DND-41 (cell line): ENCODE results near the gene MDP1.
"Not testable (repeated sequence)": the region's sequence is repeated elsewhere in the genome, so short reads cannot be mapped to it uniquely, and the experiment has no call there.

Source experiments
- ATAC-seq: fragments of 200-7000 bp; cut with Tn5 transposase; 3 replicates; pipeline ENCODE4 v1.9.1; 2021; ENCODE audit warnings: low read depth; ENCODE audit not compliant: insufficient read depth
- DNase-seq: peaks from one replicate; pipeline ENCODE4 v3.0.0-alpha.2; 2020
- H2AFZ ChIP-seq: 2 replicates; pipeline ENCODE4 v1.6.0; 2012; ENCODE audit warnings: low read depth, low read length
- H3K27ac ChIP-seq: 2 replicates; pipeline ENCODE4 v1.5.1; 2012; ENCODE audit warnings: low read length, inconsistent platforms
- H3K27me3 ChIP-seq: fragments of 200-600 bp; sonication (generic); 2 replicates; pipeline ENCODE4 v1.6.0; 2012; ENCODE audit warnings: low read length, mild to moderate bottlenecking, inconsistent platforms; ENCODE audit not compliant: insufficient read depth, poor library complexity
- H3K36me3 ChIP-seq: 2 replicates; pipeline ENCODE4 v1.5.1; 2012; ENCODE audit warnings: low read length, inconsistent platforms; ENCODE audit not compliant: insufficient read depth
- H3K4me1 ChIP-seq: 2 replicates; pipeline ENCODE4 v1.5.1; 2012; ENCODE audit warnings: mild to moderate bottlenecking, low read length; ENCODE audit not compliant: insufficient read depth
- H3K4me2 ChIP-seq: 2 replicates; pipeline ENCODE4 v1.6.0; 2012; ENCODE audit warnings: mild to moderate bottlenecking, moderate library complexity, low read length, inconsistent platforms; ENCODE audit not compliant: insufficient read depth
- H3K4me3 ChIP-seq, 2 experiments: fragments of 200-600 bp in 1 of 2; shearing (Covaris generic) in 1 of 2; 2 replicates each; pipeline ENCODE4 v1.5.1; 2012 to 2016; ENCODE audit warnings: inconsistent platforms in 2 of 2, low read length in 2 of 2, mild to moderate bottlenecking in 2 of 2, low read depth in 1 of 2, moderate library complexity in 1 of 2
- H3K79me2 ChIP-seq: 2 replicates; pipeline ENCODE4 v1.6.0; 2012; ENCODE audit warnings: low read length, inconsistent platforms; ENCODE audit not compliant: insufficient read depth
- H3K9ac ChIP-seq: 2 replicates; pipeline ENCODE4 v1.6.0; 2012; ENCODE audit warnings: low read depth, mild to moderate bottlenecking, inconsistent platforms, low read length, moderate library complexity
- H3K9me3 ChIP-seq: 2 replicates; pipeline ENCODE4 v1.5.1; 2012; ENCODE audit warnings: low read length, moderate library complexity, mild to moderate bottlenecking, inconsistent platforms; ENCODE audit not compliant: insufficient read depth, severe bottlenecking
- H4K20me1 ChIP-seq: 2 replicates; pipeline ENCODE4 v1.6.0; 2012; ENCODE audit warnings: low read length; ENCODE audit not compliant: insufficient read depth
- EZH2 ChIP-seq: IDR thresholded peaks from 3 replicates; pipeline ENCODE4 v1.6.1; 2012; ENCODE audit warnings: borderline replicate concordance, low read depth, mild to moderate bottlenecking, moderate library complexity, low read length, inconsistent platforms; ENCODE audit not compliant: severe bottlenecking
- TF ChIP-seq, protein P1 (sequence below): IDR thresholded peaks from 2 replicates; pipeline ENCODE4 v1.5.1; 2012; ENCODE audit warnings: borderline replicate concordance, low read length, moderate library complexity, mild to moderate bottlenecking; ENCODE audit not compliant: poor library complexity, severe bottlenecking; ENCODE audit errors: extremely low read depth

Gene MDP1

DNA sequence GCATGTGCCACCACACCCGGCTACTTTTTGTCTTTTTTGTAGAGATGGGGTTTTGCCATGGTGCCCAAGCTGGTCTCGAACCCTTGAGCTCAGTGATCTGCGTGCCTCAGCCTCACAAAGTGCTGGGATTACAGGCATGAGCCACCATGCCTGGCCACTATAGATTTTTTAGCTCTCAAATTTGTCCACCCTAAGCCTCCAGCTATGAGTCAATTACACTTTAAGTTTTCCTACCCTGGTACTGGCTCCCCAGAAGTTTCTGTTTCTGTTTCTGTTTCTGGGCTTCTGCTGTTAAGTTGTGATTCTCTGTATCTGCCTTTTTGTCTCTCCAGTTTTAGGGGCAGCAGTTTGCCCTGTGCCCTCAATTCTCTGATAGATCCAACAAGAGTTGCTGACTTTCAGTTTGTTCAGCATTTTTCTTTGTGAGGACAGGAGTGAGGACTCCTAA lies 30.9 kb upstream of the MDP1 start:
- Histone ChIP-seq H4K20me1 (peaks cover 2% of the 10 kb centered on the region), H3K9me3 (no peaks in the 10 kb centered on the region), H3K4me1 (peaks cover 13% of the 10 kb centered on the region), H3K27ac (no peak overlapping the region), H3K36me3 (no peaks in the 10 kb centered on the region), H3K27me3 (no peaks in the 10 kb centered on the region), H3K9ac (no peak overlapping the region), H3K4me2 (no peak overlapping the region), H3K79me2 (peaks cover 3% of the 10 kb centered on the region), H2AFZ (peak overlapping the region; percentile 33; the same call in 1 of the 2 replicates), H3K4me3 (no peak overlapping the region)
- DNase-seq: no peak
- no peak for ATAC-seq
- TF ChIP-seq EZH2: no peak
- TF ChIP-seq, protein P1, sequence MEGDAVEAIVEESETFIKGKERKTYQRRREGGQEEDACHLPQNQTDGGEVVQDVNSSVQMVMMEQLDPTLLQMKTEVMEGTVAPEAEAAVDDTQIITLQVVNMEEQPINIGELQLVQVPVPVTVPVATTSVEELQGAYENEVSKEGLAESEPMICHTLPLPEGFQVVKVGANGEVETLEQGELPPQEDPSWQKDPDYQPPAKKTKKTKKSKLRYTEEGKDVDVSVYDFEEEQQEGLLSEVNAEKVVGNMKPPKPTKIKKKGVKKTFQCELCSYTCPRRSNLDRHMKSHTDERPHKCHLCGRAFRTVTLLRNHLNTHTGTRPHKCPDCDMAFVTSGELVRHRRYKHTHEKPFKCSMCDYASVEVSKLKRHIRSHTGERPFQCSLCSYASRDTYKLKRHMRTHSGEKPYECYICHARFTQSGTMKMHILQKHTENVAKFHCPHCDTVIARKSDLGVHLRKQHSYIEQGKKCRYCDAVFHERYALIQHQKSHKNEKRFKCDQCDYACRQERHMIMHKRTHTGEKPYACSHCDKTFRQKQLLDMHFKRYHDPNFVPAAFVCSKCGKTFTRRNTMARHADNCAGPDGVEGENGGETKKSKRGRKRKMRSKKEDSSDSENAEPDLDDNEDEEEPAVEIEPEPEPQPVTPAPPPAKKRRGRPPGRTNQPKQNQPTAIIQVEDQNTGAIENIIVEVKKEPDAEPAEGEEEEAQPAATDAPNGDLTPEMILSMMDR: no peak

DNA sequence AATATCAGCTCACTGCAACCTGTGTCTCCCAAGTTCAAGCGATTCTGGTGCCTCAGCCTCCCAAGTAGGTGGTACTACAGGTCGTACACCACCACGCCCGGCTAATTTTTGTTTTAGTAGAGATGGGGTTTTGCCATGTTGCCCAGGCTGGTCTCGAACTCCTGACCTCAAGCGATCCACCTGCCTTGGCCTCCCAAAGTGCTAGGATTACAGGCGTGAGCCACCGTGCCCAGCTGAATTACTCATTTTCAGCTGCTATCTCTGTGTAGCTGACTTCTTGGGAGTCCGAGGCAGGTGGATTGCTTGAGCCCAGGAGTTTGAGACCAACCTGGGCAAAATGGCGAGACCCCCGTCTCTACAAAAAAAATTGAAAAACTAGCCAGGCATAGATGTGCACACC lies 29.5 kb upstream of the MDP1 start:
- not testable (repeated sequence) for H3K4me3 ChIP-seq, ATAC-seq, H3K36me3 ChIP-seq, H3K9ac ChIP-seq, H3K4me2 ChIP-seq, H3K27me3 ChIP-seq, H3K27ac ChIP-seq, DNase-seq, H3K9me3 ChIP-seq, H2AFZ ChIP-seq
- Histone ChIP-seq H4K20me1 (peaks cover 13% of the 10 kb centered on the region), H3K4me1 (peaks cover 27% of the 10 kb centered on the region), H3K79me2 (peaks cover 16% of the 10 kb centered on the region)

DNA sequence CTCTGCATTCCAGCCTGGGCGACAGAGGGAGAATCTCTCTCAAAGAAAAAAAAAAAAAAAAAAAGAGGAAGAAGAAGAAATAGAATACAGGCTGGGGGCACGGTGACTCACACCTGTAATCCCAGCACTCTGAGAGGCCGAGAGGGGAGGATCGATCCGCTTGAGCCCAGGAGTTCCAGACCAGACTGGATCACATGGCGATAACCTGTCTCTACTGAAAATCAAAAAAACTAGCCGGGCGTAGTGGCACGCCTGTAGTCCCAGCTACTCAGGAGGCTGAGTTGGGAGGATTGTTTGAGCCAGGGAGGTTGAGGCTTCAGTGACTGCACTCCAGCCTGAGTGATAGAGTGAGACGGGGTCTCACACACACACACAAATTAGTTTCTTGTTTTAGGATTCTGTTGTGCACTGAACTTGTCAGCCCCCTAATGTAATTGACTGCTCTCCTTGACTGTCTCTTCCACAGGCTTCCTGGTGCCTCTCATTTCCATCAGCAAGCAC lies 27.5 kb upstream of the MDP1 start:
- Histone ChIP-seq H3K36me3 (peaks cover 28% of the 10 kb centered on the region), H3K4me3 (peak overlapping the region; percentile 30 to 70; a peak in 3 of 4 replicates), H3K27me3 (no peaks in the 10 kb centered on the region), H3K9ac (peak overlapping the region; percentile 69), H3K4me2 (peak overlapping the region; percentile 86), H3K4me1 (peaks cover 45% of the 10 kb centered on the region), H3K79me2 (peaks cover 28% of the 10 kb centered on the region), H2AFZ (peak overlapping the region; percentile 77), H3K27ac (peak overlapping the region; percentile 92), H4K20me1 (peaks cover 15% of the 10 kb centered on the region), H3K9me3 (no peaks in the 10 kb centered on the region)
- DNase-seq (no peak), ATAC-seq (no peak)
- TF ChIP-seq EZH2: no peak
- TF ChIP-seq, protein P1: no peak

DNA sequence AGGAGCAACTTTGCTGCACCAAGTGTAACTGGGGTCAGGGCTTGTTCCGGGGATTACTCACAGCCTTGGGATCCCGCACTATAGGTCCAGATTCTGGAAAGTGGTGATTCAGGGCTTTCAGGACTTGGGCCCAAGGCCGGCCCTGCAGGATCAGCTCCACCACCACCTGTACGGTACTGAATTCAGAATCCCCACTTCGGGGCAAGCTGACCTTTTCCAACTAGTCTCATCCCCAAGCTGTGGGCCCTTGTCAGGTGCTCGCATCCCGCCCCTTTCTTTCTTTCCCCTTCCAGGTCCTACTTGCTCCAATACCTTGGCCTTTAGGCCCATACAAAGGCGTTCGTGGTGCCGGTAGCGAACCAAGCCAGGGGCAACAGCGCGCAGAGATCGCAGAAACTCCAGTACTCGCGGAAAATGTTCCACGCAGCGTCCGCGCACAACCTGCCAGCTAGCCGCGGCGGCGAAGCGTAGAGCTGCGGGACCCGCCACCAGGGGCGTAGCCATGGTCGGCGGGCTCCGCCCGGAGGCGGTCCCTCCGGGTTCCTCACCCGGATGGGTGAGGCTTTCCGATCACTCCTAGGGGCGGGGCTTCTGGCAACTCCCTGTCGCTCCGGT lies 26.1 kb upstream of the MDP1 start:
- no peaks in the 10 kb centered on the region for H3K9me3 ChIP-seq
- H3K4me1 ChIP-seq: peaks cover 46% of the 10 kb centered on the region
- peaks cover 15% of the 10 kb centered on the region for H4K20me1 ChIP-seq
- H3K9ac ChIP-seq: peak overlapping the region; percentile 69
- H2AFZ ChIP-seq: peak overlapping the region; percentile 77
- no peaks in the 10 kb centered on the region for H3K27me3 ChIP-seq
- peak overlapping the region; percentile 41 to 70; a peak in 3 of 4 replicates for H3K4me3 ChIP-seq
- TF ChIP-seq EZH2: no peak
- TF ChIP-seq, protein P1: peak; percentile 51
- peaks cover 43% of the 10 kb centered on the region for H3K36me3 ChIP-seq
- DNase-seq (peak; percentile 93), ATAC-seq (peak; percentile 84)
- peaks cover 28% of the 10 kb centered on the region for H3K79me2 ChIP-seq
- peak overlapping the region; percentile 86 for H3K4me2 ChIP-seq
- H3K27ac ChIP-seq: peak overlapping the region; percentile 92
